ENCODE results near the gene KIF27. TPM values are rescaled to one million over a fixed set of nuclear protein-coding genes. Genes with fewer than 3 reads are reported as not detected.

Gene KIF27
- total and polyA plus RNA-seq, 10 of the 15 experiments (the other 5 are each of a cell fraction or from before 2014, with no cell fraction given), result 0.64 to 3.3 (median 1.3) TPM

GRCh38 chr9:83969602-83970001, 48.4 kb upstream of the KIF27 start:
- no peak overlapping the region for H3K4me3 ChIP-seq
- CTCF ChIA-PET, result interaction anchor here (0.9 kb wide), 1 partner anchor 9 kb away, joined by 4 read pairs; no protein-coding TSS in a partner anchor
- H3K9ac ChIP-seq (ENCODE audit: control insufficient read depth, insufficient read depth, low read length), result no peak overlapping the region
- no peak overlapping the region for H3K4me2 ChIP-seq (ENCODE audit: control insufficient read depth, insufficient read depth)
- H3K9me3 ChIP-seq (replicated peaks; ENCODE audit: control insufficient read depth, insufficient read depth, low read length), result no peaks in the 10 kb centered on the region
- DNase-seq (ENCODE audit: low read depth, low spot score), result no peak
- peaks cover 4 to 46% of the 10 kb centered on the region in 2 experiments for H3K36me3 ChIP-seq (ENCODE audit: control insufficient read depth in 2 of 2, insufficient read depth in 2 of 2, low read length in 1 of 2)
- in situ Hi-C loops (cut with MboI) (no loop called here), intact Hi-C loops (cut with micrococcal nuclease; ENCODE audit: unreplicated experiment) (no loop called here)
- no peak for TF ChIP-seq ZNF384 (IDR thresholded peaks at IDR 0.05; ENCODE audit: borderline replicate concordance, low read depth, low read length)
- peak; percentile 59; the same call in 1 of the 2 replicates for TF ChIP-seq POLR2AphosphoS5 (IDR thresholded peaks at IDR 0.05; ENCODE audit: low read length)
- TF ChIP-seq RB1 (IDR thresholded peaks at IDR 0.05; ENCODE audit: borderline replicate concordance), result no peak
- no peak for TF ChIP-seq BACH1 (IDR thresholded peaks at IDR 0.05; ENCODE audit: borderline replicate concordance)
- no peak overlapping the region for H2AFZ ChIP-seq (ENCODE audit: control insufficient read depth, low read depth, low read length)
- 93% methylated on average over 3 of the region's 3 CpGs for WGBS (ENCODE audit: insufficient coverage, insufficient replicate concordance, low lambda C conversion rate, missing lambda C conversion rate)
- RAD21 ChIA-PET (ENCODE audit: unreplicated experiment), result interaction anchor here (1.0 kb wide), 1 partner anchor 11 kb away, joined by 4 read pairs; the partner anchor contains the start of genes HNRNPK and RMI1
- H3K79me2 ChIP-seq (ENCODE audit: control insufficient read depth, insufficient read depth, low read length), result peaks cover 23% of the 10 kb centered on the region
- no peak for ATAC-seq
- no peaks in the 10 kb centered on the region for H3K4me1 ChIP-seq (ENCODE audit: control insufficient read depth, insufficient read depth, low read length)
- no peaks in the 10 kb centered on the region for H3K27me3 ChIP-seq (replicated peaks in 1 of 2; ENCODE audit: control insufficient read depth in 2 of 2, insufficient read depth in 2 of 2, low read length in 1 of 2)
- POLR2A ChIA-PET, result interaction anchor here (0.5 to 1.1 kb wide), 2 partner anchors 9 to 11 kb away, joined by 3 to 9 read pairs; partner anchors contain the start of genes HNRNPK and RMI1
- SMC1A ChIA-PET (ENCODE audit: uncharacterized antibody, unreplicated experiment), result interaction anchor here (2.2 kb wide), 1 partner anchor 9 kb away, joined by 4 read pairs; no protein-coding TSS in a partner anchor
- BruUV-seq (replicated peaks), result no TSS peak
- H4K20me1 ChIP-seq (ENCODE audit: control insufficient read depth, insufficient read depth), result peaks cover 2% of the 10 kb centered on the region
- FAIRE-seq, result no peak
- H3K27ac ChIP-seq (ENCODE audit: control insufficient read depth, insufficient read depth), result no peak overlapping the region

- Histone ChIP-seq H3K36me3 (ENCODE audit: control insufficient read depth in 2 of 2, insufficient read depth in 2 of 2, low read length in 1 of 2) (peaks cover 4 to 33% of the 10 kb centered on the region in 2 experiments), H3K4me1 (ENCODE audit: control insufficient read depth, insufficient read depth, low read length) (no peaks in the 10 kb centered on the region), H3K4me2 (ENCODE audit: control insufficient read depth, insufficient read depth) (no peak overlapping the region), H3K27me3 (replicated peaks in 1 of 2; ENCODE audit: control insufficient read depth in 2 of 2, insufficient read depth in 2 of 2, low read length in 1 of 2) (no peaks in the 10 kb centered on the region), H3K9ac (ENCODE audit: control insufficient read depth, insufficient read depth, low read length) (no peak overlapping the region), H3K27ac (ENCODE audit: control insufficient read depth, insufficient read depth) (no peak overlapping the region), H2AFZ (ENCODE audit: control insufficient read depth, low read depth, low read length) (no peak overlapping the region), H3K79me2 (ENCODE audit: control insufficient read depth, insufficient read depth, low read length) (peaks cover 4% of the 10 kb centered on the region), H3K9me3 (replicated peaks; ENCODE audit: control insufficient read depth, insufficient read depth, low read length) (no peaks in the 10 kb centered on the region), H4K20me1 (ENCODE audit: control insufficient read depth, insufficient read depth) (peaks cover 2% of the 10 kb centered on the region; the same call in 1 of the 2 replicates), H3K4me3 (no peak overlapping the region)
- BruUV-seq (replicated peaks), result no TSS peak
- ATAC-seq (no peak), FAIRE-seq (no peak), DNase-seq (ENCODE audit: low read depth, low spot score) (no peak)
- CTCF ChIA-PET, result interaction anchor here (0.5 to 1.2 kb wide), 3 partner anchors 9 to 272 kb away, joined by 3 to 5 read pairs (median 3); no protein-coding TSS in a partner anchor
- no peak for TF ChIP-seq YBX1 (IDR thresholded peaks at IDR 0.05)
- peak; percentile 37; the same call in 1 of the 2 replicates for TF ChIP-seq SMAD5 (IDR thresholded peaks at IDR 0.05; ENCODE audit: low read depth)
- TF ChIP-seq POLR2AphosphoS5 (IDR thresholded peaks at IDR 0.05; ENCODE audit: low read length), result peak; percentile 90
- intact Hi-C loops (cut with micrococcal nuclease; ENCODE audit: unreplicated experiment), result no loop called here
- SMC1A ChIA-PET (ENCODE audit: uncharacterized antibody, unreplicated experiment), result interaction anchor here (0.9 to 1.0 kb wide), 2 partner anchors 9 to 11 kb away, joined by 3 read pairs; no protein-coding TSS in a partner anchor
- RAD21 ChIA-PET (ENCODE audit: unreplicated experiment), result no interaction called here
- WGBS (ENCODE audit: insufficient coverage, insufficient replicate concordance, low lambda C conversion rate, missing lambda C conversion rate), result 100% methylated on average over 1 of the region's 1 CpG
- POLR2A ChIA-PET, result interaction anchor here (0.9 to 1.2 kb wide), 2 partner anchors 10 to 13 kb away, joined by 4 to 5 read pairs; partner anchors contain the start of genes HNRNPK and RMI1
- in situ Hi-C loops (cut with MboI), result no loop called here
These were observed 45.8 kb upstream of the KIF27 start for GRCh38 chr9:83967073-83967472.

All from GM12878 (cell line).